ENCODE data around the gene OXER1. TPM values are rescaled to one million over a fixed set of nuclear protein-coding genes. Genes with fewer than 3 reads are reported as not detected.

The OXER1 gene
- total RNA-seq, 1 experiment from 2014 or later = 0.10 TPM

- in situ Hi-C loops (cut with HindIII; ENCODE audit: low pct_unique_long_range_greater_than_20kb, low sequenced_read_pairs) = no loop called here
- POLR2A ChIA-PET = interaction anchor here (0.6 kb wide), 1 partner anchor 601 kb away, joined by 4 read pairs; no protein-coding TSS in a partner anchor
- CTCF ChIA-PET = interaction anchor here (1.3 kb wide), 1 partner anchor 18 kb away, joined by 7 read pairs; no protein-coding TSS in a partner anchor
- no peak for ATAC-seq
- BruUV-seq (replicated peaks) = no TSS peak
- H3K27ac ChIP-seq (ENCODE audit: low read length) = no peak overlapping the region
- no peaks in the 10 kb centered on the region for H3K27me3 ChIP-seq (ENCODE audit: control insufficient read depth, insufficient read depth, low read length)
- DNase-seq (ENCODE audit: low read depth, low spot score) = no peak
- H3K4me1 ChIP-seq (ENCODE audit: control insufficient read depth, insufficient read depth, low read length) = no peaks in the 10 kb centered on the region
- intact Hi-C loops (cut with micrococcal nuclease; ENCODE audit: unreplicated experiment) = no loop called here
- no peaks in the 10 kb centered on the region for H3K36me3 ChIP-seq (ENCODE audit: control insufficient read depth, insufficient read depth, low read length)
- no peak overlapping the region for H3K4me3 ChIP-seq (ENCODE audit: low read depth in 2 of 2, low read length in 2 of 2)
- TF ChIP-seq SIN3A (IDR thresholded peaks at IDR 0.05; ENCODE audit: borderline replicate concordance, insufficient read depth, low read depth, low read length) = no peak
- no peak for TF ChIP-seq TCF7L2 (IDR thresholded peaks at IDR 0.05; ENCODE audit: low read depth, low read length)
- TF ChIP-seq, protein P1, sequence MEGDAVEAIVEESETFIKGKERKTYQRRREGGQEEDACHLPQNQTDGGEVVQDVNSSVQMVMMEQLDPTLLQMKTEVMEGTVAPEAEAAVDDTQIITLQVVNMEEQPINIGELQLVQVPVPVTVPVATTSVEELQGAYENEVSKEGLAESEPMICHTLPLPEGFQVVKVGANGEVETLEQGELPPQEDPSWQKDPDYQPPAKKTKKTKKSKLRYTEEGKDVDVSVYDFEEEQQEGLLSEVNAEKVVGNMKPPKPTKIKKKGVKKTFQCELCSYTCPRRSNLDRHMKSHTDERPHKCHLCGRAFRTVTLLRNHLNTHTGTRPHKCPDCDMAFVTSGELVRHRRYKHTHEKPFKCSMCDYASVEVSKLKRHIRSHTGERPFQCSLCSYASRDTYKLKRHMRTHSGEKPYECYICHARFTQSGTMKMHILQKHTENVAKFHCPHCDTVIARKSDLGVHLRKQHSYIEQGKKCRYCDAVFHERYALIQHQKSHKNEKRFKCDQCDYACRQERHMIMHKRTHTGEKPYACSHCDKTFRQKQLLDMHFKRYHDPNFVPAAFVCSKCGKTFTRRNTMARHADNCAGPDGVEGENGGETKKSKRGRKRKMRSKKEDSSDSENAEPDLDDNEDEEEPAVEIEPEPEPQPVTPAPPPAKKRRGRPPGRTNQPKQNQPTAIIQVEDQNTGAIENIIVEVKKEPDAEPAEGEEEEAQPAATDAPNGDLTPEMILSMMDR (IDR thresholded peaks at IDR 0.05) = no peak
- TF ChIP-seq POLR2AphosphoS5 (IDR thresholded peaks at IDR 0.05; ENCODE audit: low read depth, low read length) = no peak
- TF ChIP-seq REST (IDR thresholded peaks at IDR 0.05; ENCODE audit: insufficient read depth in 1 of 2, low read depth in 2 of 2, low read length in 1 of 2) = no peak
- no peaks in the 10 kb centered on the region for H3K9me3 ChIP-seq (ENCODE audit: control insufficient read depth, insufficient read depth, low read depth, low read length)
Measured at GRCh38 chr2:42795275-42795674, 31.3 kb upstream of the OXER1 start.

DNA sequence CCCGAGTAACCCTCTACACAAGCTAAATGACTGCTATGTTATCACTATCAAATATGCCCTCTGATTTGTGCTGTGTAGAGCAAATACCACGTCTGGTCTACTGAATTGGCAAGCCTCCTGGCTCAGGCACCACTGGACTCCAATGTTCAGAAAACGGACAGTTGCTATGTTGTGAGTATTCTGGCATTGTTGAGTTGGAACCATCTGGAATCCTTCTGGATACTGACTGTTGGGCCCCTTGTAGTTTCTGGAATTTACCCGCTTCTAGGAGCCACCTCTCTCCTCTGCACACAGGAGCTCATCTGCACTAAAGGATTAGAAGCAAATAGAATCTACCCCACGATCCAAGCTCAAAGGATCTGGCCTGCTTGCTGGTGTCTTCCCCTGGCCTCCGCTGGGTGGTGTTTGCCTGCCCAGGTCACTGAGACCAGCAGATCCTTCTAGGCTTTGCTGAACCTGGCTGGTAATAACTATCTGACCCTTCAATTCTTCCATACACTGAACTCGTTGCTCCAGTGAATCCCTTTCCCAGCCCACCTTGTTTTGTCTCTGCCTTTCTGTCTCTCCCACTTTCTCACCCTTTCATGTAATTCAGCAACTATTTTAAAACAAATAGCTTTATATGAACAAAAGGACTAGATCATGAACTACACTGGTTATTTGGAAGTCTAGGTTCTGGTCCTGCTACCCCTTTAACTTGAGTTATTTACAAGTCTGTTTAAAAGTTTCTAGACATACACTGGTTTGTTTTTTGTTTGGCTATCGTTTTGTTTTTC is 30.5 kb upstream of the OXER1 start:
- DNase-seq (ENCODE audit: low read depth, low spot score) = peak; percentile 32
- CTCF ChIA-PET = interaction anchor here (0.5 to 0.7 kb wide), 2 partner anchors 16 to 68 kb away, joined by 9 to 17 read pairs; no protein-coding TSS in a partner anchor
- BruUV-seq (replicated peaks) = no TSS peak

More for the DNA sequence above, 30.5 kb upstream of the OXER1 start:
- Histone ChIP-seq H3K4me3 (ENCODE audit: low read depth in 2 of 2, low read length in 2 of 2) (no peak overlapping the region), H3K27ac (ENCODE audit: low read length) (no peak overlapping the region), H3K9me3 (ENCODE audit: control insufficient read depth, insufficient read depth, low read depth, low read length) (no peaks in the 10 kb centered on the region), H3K4me1 (ENCODE audit: control insufficient read depth, insufficient read depth, low read length) (no peaks in the 10 kb centered on the region), H3K27me3 (ENCODE audit: control insufficient read depth, insufficient read depth, low read length) (no peaks in the 10 kb centered on the region), H3K36me3 (ENCODE audit: control insufficient read depth, insufficient read depth, low read length) (no peaks in the 10 kb centered on the region)
- in situ Hi-C loops (cut with HindIII; ENCODE audit: low pct_unique_long_range_greater_than_20kb, low sequenced_read_pairs) (no loop called here), intact Hi-C loops (cut with micrococcal nuclease; ENCODE audit: unreplicated experiment) (no loop called here)
- ATAC-seq = peak; percentile 86
- POLR2A ChIA-PET = interaction anchor here (0.6 kb wide), 2 partner anchors 280 to 600 kb away, joined by 3 to 4 read pairs; no protein-coding TSS in a partner anchor
- TF ChIP-seq REST (IDR thresholded peaks at IDR 0.05; ENCODE audit: insufficient read depth in 1 of 2, low read depth in 2 of 2, low read length in 1 of 2) = no peak
- TF ChIP-seq, protein P1 (IDR thresholded peaks at IDR 0.05) = peak; percentile 85
- no peak for TF ChIP-seq TCF7L2 (IDR thresholded peaks at IDR 0.05; ENCODE audit: low read depth, low read length)
- TF ChIP-seq SIN3A (IDR thresholded peaks at IDR 0.05; ENCODE audit: borderline replicate concordance, insufficient read depth, low read depth, low read length) = no peak
- no peak for TF ChIP-seq POLR2AphosphoS5 (IDR thresholded peaks at IDR 0.05; ENCODE audit: low read depth, low read length)

Measured in Panc1 (cell line).